Measurements from ENCODE around the gene MYO18B. TPM values are rescaled to one million over a fixed set of nuclear protein-coding genes. Genes with fewer than 3 reads are reported as not detected.

The MYO18B gene
- polyA plus RNA-seq, 3 donors = not detected

DNA sequence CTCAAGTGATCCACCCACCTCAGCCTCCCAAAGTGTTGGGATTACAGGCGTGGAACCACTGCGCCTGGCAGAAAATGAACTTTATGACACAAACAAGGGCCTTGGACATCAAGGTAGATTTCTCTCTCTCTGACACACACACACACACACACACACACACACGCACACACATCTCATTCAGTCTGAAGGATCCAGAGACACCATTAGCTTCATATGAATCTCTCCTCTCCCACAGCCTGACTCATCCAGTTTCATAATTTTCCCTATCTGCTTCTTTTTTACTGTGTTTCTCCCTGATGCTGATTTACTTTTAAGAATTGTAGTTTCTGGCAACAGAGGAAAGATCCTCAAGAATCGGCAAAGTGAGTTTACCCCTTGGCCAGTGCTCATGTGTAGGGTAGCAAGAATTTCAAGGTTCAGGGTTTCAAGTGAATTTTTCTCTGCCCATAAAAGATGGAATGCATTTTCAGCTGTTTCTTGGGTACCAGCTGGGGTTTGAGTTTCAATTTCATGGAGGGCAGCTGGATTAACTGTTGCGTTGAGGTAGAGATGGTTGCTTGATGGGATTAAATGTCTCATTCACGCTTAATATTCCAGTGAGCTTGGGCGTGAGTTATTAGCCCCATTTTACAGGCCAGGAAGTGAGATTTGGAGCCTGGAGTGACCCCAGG, 3.5 kb downstream of the MYO18B start:
- Mint-ChIP-seq H3K36me3 (no peaks in the 10 kb centered on the region), H3K4me1 (peaks cover 2% of the 10 kb centered on the region), H3K27ac (no peak overlapping the region), H3K4me3 (no peak overlapping the region), H3K9me3 (no peaks in the 10 kb centered on the region), H3K27me3 (ENCODE audit: low read depth in 3 of 3) (peaks cover 3 to 16% (median 6%) of the 10 kb centered on the region in 3 donors)
- Histone ChIP-seq H3K9me3 (replicated peaks in 1 of 2; ENCODE audit: control insufficient read depth in 1 of 2, insufficient read depth in 1 of 2, low read length in 2 of 2) (no peaks in the 10 kb centered on the region), H3K79me2 (ENCODE audit: insufficient read depth, low read length) (no peaks in the 10 kb centered on the region), H2AFZ (ENCODE audit: insufficient read depth, low read depth, low read length, poor library complexity, severe bottlenecking) (no peak overlapping the region), H3K4me1 (ENCODE audit: control insufficient read depth in 1 of 2, insufficient read depth in 2 of 2, low read length in 2 of 2) (no peaks in the 10 kb centered on the region), H3K27ac (ENCODE audit: low read depth in 1 of 2, low read length in 2 of 2) (no peak overlapping the region), H3K36me3 (replicated peaks in 1 of 2; ENCODE audit: control insufficient read depth in 1 of 2, insufficient read depth in 2 of 2, low read length in 2 of 2) (no peaks in the 10 kb centered on the region), H3K4me2 (replicated peaks; ENCODE audit: extremely low read depth, low read length, poor library complexity, severe bottlenecking) (no peak overlapping the region), H4K20me1 (ENCODE audit: insufficient read depth, low read length) (no peaks in the 10 kb centered on the region), H3K4me3 (replicated peaks in 1 of 3; ENCODE audit: low read depth in 2 of 3, low read length in 3 of 3) (no peak overlapping the region), H3K27me3 (ENCODE audit: control insufficient read depth in 2 of 2, insufficient read depth in 2 of 2, low read length in 2 of 2) (no peaks in the 10 kb centered on the region), H3K9ac (ENCODE audit: insufficient read depth, low read length, poor library complexity, severe bottlenecking) (no peak overlapping the region)
- TF ChIP-seq, protein P1, sequence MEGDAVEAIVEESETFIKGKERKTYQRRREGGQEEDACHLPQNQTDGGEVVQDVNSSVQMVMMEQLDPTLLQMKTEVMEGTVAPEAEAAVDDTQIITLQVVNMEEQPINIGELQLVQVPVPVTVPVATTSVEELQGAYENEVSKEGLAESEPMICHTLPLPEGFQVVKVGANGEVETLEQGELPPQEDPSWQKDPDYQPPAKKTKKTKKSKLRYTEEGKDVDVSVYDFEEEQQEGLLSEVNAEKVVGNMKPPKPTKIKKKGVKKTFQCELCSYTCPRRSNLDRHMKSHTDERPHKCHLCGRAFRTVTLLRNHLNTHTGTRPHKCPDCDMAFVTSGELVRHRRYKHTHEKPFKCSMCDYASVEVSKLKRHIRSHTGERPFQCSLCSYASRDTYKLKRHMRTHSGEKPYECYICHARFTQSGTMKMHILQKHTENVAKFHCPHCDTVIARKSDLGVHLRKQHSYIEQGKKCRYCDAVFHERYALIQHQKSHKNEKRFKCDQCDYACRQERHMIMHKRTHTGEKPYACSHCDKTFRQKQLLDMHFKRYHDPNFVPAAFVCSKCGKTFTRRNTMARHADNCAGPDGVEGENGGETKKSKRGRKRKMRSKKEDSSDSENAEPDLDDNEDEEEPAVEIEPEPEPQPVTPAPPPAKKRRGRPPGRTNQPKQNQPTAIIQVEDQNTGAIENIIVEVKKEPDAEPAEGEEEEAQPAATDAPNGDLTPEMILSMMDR (IDR thresholded peaks at IDR 0.05) = no peak
- DNase-seq = no peak
- 100% methylated on average over 6 of the region's 7 CpGs for WGBS (ENCODE audit: insufficient coverage)
- intact Hi-C loops (cut with micrococcal nuclease) = loop anchor here in 1 of 2 donors (10.0 kb wide), 1 partner anchor 59 kb away; no protein-coding TSS in a partner anchor

DNA sequence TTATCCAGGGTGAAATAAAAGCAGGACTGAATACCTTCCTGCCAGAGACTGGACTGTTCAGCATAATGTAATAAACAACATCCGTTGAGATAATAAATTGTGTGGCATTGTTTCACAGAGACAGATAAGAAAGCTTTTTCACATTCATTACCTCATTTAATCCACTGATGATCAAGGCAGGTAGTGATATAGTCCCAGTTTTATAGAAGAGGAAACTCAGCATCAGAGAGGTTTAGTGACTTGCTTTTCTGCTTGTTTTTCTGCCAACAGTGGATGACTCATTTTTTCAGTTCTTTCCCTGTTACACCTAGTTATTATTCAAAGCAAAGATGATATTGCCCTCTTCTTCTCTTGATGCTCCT, 4.0 kb downstream of the MYO18B start:
- Mint-ChIP-seq H3K36me3 (no peaks in the 10 kb centered on the region), H3K27me3 (ENCODE audit: low read depth in 3 of 3) (peaks cover 3 to 19% (median 7%) of the 10 kb centered on the region in 3 donors), H3K4me1 (peaks cover 7% of the 10 kb centered on the region), H3K9me3 (no peaks in the 10 kb centered on the region), H3K27ac (no peak overlapping the region), H3K4me3 (no peak overlapping the region)
- no peak overlapping the region for H3K4me2 ChIP-seq (replicated peaks; ENCODE audit: extremely low read depth, low read length, poor library complexity, severe bottlenecking)
- no peak overlapping the region for H3K4me3 ChIP-seq (replicated peaks in 1 of 3; ENCODE audit: low read depth in 2 of 3, low read length in 3 of 3)
- H3K9ac ChIP-seq (ENCODE audit: insufficient read depth, low read length, poor library complexity, severe bottlenecking) = no peak overlapping the region
- H3K27me3 ChIP-seq (ENCODE audit: control insufficient read depth in 2 of 2, insufficient read depth in 2 of 2, low read length in 2 of 2) = no peaks in the 10 kb centered on the region
- H4K20me1 ChIP-seq (ENCODE audit: insufficient read depth, low read length) = no peaks in the 10 kb centered on the region
- H3K27ac ChIP-seq (ENCODE audit: low read depth in 1 of 2, low read length in 2 of 2) = no peak overlapping the region
- DNase-seq = no peak
- no peaks in the 10 kb centered on the region for H3K9me3 ChIP-seq (replicated peaks in 1 of 2; ENCODE audit: control insufficient read depth in 1 of 2, insufficient read depth in 1 of 2, low read length in 2 of 2)
- H3K4me1 ChIP-seq (ENCODE audit: control insufficient read depth in 1 of 2, insufficient read depth in 2 of 2, low read length in 2 of 2) = peaks cover 0 to 3% of the 10 kb centered on the region in 2 donors
- TF ChIP-seq, protein P1 (IDR thresholded peaks at IDR 0.05) = no peak
- no peaks in the 10 kb centered on the region for H3K36me3 ChIP-seq (replicated peaks in 1 of 2; ENCODE audit: control insufficient read depth in 1 of 2, insufficient read depth in 2 of 2, low read length in 2 of 2)
- whole genome bisulfite sequencing (ENCODE audit: insufficient coverage) = no CpG with 5 or more reads among the region's 1 CpG
- intact Hi-C loops (cut with micrococcal nuclease) = loop anchor here in 1 of 2 donors (10.0 kb wide), 1 partner anchor 59 kb away; no protein-coding TSS in a partner anchor
- H3K79me2 ChIP-seq (ENCODE audit: insufficient read depth, low read length) = no peaks in the 10 kb centered on the region
- no peak overlapping the region for H2AFZ ChIP-seq (ENCODE audit: insufficient read depth, low read depth, low read length, poor library complexity, severe bottlenecking)
